Measurements from ENCODE around the gene ENOX1.

DNA sequence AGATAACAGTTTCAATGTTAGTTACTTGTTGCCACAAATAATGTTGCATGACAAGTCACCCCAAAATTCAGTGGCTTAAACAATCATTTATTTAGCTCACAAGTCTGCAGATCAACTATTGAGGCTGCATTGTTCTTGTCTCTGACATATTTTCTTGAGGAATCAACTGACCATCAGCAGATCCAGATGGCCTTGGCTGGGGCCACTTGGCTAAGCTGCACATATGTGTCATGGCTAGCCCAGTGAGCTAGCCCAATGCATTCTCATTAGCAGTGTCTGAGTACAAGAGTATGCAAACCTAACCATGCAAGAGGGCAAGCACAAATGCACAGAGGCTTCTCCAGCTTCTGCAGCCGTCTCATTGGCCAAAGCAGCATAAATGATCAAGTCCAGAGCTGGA lies 583.0 kb downstream of the ENOX1 start:
- TF ChIP-seq, protein P1, sequence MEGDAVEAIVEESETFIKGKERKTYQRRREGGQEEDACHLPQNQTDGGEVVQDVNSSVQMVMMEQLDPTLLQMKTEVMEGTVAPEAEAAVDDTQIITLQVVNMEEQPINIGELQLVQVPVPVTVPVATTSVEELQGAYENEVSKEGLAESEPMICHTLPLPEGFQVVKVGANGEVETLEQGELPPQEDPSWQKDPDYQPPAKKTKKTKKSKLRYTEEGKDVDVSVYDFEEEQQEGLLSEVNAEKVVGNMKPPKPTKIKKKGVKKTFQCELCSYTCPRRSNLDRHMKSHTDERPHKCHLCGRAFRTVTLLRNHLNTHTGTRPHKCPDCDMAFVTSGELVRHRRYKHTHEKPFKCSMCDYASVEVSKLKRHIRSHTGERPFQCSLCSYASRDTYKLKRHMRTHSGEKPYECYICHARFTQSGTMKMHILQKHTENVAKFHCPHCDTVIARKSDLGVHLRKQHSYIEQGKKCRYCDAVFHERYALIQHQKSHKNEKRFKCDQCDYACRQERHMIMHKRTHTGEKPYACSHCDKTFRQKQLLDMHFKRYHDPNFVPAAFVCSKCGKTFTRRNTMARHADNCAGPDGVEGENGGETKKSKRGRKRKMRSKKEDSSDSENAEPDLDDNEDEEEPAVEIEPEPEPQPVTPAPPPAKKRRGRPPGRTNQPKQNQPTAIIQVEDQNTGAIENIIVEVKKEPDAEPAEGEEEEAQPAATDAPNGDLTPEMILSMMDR (IDR thresholded peaks at IDR 0.05) = no peak
- TF ChIP-seq POLR2A (IDR thresholded peaks at IDR 0.05) = no peak
